ENCODE data around the gene SEPTIN5.
"Not testable (repeated sequence)": the region's sequence is repeated elsewhere in the genome, so short reads cannot be mapped to it uniquely, and the experiment has no call there.

SEPTIN5 gene

DNA sequence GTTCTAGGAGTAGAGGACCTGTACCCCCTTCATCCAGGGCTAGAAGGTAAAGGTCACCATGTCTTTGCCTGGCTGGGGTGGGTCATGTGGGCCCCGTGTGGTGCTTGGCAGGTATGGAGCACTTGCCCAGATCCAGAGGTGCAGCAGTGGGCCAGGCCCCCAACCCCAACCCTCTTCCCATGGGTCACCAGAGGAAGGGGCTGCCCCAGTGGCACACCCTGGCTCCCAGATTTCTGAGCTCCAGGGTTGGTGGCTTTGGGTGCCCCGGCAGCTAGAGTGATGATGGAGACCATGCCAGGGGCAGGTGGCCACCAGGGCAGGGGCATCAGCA is 6.7 kb downstream of the SEPTIN5 start:
- no peak for DNase-seq

DNA sequence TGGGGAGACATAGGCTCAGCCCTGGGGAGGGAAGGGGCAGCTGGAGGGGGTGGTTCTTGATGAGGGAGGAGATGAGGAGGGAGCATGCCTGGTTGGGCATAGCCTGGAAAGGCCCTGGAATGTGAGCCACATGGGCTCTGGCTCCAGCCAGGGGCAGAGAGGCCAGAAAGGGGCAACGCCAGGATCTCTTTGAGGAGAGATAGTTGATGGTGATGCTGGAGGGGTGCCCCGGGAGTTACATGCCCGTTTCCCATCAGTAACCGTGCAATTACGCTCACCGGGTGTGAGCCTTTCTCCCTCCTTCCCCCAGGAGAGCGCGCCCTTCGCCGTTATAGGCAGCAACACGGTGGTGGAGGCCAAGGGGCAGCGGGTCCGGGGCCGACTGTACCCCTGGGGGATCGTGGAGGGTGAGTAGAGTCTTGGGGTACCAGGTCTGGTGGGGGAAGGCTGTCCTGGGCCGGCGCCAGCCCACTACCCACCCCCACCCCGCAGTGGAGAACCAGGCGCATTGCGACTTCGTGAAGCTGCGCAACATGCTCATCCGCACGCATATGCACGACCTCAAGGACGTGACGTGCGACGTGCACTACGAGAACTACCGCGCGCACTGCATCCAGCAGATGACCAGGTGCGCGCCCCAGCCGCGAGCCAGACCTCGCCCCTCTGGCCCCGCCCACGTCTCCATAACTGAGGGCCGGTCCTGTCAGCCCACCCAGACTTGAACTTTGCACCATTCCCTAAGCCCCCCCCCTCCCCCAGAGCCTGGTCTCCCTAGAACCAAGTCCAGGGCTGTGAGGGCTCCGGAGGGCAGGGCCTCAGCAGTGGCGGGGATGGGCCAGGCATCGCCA is 7.3 kb downstream of the SEPTIN5 start:
- DNase-seq: no peak

DNA sequence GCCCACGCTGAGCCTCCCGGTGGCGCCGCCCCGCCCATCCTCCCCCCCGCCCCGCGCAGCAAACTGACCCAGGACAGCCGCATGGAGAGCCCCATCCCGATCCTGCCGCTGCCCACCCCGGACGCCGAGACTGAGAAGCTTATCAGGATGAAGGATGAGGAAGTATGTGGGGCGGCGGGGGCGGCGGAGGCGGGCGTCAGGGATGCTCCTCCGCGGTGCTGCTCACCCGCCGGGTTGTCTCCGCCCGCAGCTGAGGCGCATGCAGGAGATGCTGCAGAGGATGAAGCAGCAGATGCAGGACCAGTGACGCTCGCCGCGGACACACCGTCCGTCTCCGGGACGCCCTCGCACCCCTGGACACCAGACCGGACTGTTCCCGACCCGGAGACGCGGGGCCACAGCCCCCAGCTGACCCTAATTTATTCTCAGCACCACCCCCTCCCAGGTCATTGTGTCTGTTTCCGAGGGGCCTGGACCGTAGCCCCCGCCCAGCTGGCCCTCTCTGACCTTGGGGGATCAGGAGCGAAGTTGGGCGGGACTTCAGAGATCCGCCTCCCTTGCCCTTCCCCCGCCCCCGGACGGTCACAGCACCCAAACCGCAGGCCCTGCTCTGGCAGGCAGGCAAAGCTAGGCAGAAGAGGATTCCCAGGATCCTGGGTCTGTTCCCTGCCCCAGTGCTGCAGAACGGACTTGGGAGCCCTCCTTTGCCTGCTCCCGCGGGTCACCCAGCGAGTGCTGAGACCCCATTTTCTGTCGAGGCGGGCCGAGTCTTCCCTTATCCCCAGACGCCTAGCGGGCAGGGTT is 8.1 kb downstream of the SEPTIN5 start:
- no peak for DNase-seq

DNA sequence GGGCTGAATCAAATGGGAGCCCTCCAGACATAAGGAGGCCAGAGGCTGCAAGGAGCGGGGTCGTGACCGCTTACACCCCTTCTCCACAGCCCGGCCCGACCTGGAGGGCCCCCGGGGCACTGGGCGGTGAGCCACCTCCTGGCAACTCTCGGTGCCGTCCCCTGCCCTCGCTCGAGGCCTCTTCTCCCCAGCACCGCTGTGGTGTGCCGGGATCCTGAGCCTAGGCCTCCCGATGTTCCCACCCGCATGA is 8.6 kb downstream of the SEPTIN5 start:
- DNase-seq: no peak

DNA sequence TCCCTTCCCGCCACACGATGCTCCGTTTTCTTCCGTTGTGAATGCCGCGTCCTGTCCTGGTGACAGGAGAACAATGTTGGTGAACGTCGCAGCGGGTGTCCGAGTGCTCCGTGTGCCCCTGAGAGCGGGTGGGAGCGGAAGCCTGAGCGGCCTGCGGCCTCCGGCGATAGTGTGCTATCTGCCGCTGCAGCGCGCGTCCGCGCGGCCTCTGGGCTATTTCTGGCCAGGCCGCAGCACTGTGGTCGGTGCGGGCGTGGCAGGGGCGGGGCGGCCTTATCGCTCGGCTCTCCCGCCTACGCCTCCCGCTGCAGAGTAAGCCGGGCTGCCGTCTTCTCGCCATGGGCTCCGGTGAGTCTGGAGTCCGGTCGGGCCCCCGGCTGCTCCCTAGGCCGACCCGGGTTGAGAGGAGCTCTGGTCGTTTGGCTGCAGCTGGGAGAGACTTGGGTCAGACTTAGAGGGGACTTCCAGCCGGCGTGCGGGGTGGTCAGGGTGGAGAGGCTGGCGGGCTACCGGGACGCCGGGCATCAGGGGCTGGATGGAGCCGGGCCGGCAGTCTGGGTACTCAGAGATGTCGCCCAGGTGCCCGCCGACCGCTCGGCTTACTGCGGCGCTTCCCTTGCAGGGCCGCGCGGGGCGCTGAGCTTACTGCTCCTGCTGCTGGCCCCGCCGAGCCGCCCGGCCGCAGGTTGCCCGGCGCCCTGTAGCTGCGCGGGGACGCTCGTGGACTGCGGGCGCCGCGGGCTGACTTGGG is 9.1 kb downstream of the SEPTIN5 start, which contains the start of gene GP1BB:
Gene GP1BB, plus strand, starts transcription at position 308 of the 751 bp plus-strand sequence. Its CDS starts 31 bp downstream, at position 339.
- no peak for DNase-seq

DNA sequence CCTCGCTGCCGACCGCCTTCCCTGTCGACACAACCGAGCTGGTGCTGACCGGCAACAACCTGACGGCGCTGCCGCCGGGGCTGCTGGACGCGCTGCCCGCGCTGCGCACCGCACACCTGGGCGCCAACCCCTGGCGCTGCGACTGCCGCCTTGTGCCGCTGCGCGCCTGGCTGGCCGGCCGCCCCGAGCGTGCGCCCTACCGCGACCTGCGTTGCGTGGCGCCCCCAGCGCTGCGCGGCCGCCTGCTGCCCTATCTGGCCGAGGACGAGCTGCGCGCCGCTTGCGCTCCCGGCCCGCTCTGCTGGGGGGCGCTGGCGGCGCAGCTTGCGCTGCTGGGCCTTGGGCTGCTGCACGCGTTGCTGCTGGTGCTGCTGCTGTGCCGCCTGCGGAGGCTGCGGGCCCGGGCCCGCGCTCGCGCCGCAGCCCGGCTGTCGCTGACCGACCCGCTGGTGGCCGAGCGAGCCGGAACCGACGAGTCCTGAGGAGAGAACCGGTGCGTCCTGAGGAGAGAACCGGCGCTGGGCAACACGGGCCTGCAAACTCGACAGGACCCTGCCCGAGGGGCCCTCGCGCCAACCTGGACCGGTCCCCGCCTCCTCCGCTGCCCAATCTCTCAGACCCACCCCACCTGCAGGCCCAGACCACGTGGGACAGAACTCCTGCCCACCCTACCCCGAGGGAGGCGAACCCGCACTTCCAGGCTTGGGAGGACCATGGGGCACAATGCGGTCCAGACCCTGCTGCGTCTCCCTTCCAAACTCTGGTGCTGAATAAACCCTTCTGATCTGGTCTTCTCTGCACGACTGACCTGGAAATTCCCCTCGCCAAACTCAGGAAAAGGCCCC is 9.9 kb downstream of the SEPTIN5 start:
- DNase-seq: no peak

DNA sequence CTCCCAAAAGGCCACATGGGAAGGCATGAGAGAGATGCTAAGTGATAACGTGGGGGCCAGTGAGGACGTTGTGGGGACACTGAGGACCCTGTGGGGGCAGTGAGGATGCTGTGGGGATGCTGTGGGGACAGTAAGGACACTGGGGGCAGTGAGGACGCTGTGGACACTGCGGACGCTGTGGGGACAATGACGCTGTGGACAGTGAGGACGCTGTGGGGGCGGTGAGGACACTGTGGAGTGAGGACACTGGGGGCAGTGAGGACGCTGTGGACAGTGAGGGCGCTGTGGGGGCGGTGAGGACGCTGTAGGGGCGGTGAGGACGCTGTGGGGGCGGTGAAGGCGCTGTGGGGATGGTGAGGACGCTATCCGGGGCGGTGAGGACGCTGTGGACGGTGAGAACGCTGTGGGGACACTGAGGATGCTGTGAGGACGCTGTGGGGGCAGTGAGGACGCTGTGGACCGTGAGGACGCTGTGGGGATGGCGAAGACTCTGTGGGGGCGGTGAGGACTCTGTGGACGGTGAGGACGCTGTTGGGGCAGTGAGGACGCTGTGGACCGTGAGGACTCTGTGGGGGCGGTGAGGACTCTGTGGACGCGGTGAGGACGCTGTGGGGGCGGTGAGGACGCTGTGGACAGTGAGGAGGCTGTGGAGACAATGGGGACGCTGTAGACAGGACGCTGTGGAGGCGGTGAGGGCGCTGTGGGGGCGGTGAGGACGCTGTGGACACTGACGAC is 10.8 kb downstream of the SEPTIN5 start:
- DNase-seq: no peak

DNA sequence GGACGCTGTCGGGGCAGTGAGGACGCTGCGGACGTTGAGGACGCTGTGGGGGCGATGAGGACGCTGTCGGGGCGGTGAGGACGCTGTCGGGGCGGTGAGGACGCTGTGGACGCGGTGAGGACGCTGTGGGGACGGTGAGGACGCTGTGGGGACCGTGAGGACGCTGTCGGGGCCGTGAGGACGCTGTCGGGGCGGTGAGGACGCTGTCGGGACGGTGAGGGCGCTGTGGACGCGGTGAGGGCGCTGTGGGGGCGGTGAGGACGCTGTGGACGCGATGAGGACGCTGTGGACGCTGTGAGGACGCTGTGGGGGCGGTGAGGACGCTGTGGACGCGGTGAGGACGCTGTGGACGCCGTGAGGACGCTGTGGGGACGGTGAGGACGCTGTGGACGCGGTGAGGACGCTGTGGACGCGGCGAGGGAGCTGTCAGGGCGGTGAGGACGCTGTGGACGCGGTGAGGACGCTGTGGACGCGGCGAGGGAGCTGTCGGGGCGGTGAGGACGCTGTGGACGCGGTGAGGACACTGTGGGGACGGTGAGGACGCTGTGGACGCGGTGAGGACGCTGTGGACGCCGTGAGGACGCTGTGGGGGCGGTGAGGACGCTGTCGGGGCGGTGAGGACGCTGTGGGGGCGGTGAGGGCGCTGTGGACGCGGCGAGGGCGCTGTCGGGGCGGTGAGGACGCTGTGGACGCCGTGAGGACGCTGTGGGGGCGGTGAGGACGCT is 11.9 kb downstream of the SEPTIN5 start:
- DNase-seq: not testable (repeated sequence)

DNA sequence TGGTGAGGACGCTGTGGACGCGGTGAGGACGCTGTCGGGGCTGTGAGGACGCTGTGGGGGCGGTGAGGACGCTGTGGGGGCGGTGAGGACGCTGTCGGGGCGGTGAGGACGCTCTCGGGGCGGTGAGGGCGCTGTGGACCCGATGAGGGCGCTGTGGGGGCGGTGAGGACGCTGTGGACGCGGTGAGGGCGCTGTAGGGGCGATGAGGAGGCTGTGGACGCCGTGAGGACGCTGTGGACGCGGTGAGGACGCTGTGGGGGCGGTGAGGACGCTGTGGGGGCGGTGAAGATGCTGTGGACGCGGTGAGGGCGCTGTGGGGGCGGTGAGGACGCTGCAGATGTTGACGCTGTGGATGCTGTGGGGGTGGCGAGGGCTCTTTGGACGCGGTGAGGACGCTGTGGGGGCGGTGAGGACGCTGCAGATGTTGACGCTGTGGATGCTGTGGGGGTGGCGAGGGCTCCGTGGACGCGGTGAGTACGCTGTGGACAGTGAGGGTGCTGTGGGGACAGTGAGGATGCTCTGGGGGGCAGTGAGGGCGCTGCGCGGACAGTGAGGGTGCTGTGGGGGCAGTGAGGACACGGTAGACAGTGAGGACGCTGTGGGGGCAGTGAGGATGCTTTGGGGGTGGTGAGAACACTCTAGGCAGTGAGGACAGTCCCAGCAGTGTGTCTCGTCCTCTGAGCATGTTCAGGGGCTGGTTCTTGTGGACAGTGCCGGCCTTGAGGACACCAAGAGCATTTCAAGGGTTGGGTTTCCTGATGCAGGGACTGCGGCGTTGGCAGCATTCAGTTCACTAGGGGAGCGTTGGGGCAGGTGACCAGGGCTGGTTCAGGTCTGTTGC is 13.2 kb downstream of the SEPTIN5 start:
- no peak for DNase-seq

DNA sequence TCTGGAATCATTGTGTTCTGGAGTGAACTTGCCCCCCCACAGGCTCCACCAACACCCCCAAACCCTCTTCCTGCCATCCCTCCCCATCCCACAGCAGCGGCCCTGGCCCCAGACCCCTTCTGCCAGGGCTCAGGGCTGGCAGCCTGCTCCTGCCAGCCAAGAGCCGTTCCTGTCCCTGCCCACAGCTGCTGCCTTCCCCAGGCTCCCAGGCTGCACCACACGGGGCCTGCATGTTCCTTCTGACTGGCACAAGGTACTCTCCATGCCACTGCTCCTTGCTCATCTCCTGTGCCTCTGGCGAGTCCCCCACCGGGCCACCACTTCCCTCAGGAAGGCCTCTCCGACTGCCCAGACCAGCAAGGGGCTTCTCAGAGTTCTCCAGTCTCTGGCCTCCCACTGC is 14.0 kb downstream of the SEPTIN5 start:
- DNase-seq: no peak

DNA sequence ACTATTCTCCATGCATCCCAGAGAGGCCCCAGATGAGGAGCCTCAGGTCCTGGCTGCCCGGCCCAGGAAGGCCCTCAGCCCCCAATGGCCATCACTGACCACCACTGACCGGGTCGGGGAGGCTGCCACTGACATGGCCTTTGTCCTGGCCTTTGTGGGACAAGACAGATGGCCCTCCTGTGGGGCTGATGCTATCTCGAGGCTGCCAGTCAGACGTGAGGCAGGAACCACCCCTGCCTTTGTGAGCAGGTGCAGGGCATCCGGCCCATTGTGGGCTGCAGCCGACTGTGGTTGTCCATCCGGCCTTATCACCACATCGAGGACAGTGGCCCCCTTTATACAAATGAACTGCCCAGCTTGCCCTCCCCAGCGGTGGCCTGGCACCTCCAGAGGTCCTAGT is 14.5 kb downstream of the SEPTIN5 start:
- no peak for DNase-seq

DNA sequence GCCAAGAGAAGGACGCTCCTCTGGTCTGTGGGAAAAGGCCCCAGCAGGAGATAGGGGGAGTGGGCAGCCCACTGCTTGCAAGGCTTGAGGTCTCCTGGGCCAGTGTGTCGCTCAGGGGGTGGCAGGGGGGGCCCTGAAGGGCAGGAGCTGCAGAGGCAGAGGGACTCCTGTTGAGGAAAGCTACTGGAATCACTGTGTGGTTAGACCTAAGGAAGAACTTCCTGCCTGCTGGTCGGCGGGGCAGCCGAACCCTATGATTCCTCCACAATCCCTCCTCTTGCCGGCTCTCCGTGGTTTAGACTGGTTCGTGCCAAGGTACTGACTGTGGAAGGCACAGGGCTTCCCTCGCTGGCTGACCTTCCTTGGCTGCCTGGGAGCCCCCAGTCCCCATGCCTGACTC is 15.2 kb downstream of the SEPTIN5 start:
- DNase-seq: no peak

DNA sequence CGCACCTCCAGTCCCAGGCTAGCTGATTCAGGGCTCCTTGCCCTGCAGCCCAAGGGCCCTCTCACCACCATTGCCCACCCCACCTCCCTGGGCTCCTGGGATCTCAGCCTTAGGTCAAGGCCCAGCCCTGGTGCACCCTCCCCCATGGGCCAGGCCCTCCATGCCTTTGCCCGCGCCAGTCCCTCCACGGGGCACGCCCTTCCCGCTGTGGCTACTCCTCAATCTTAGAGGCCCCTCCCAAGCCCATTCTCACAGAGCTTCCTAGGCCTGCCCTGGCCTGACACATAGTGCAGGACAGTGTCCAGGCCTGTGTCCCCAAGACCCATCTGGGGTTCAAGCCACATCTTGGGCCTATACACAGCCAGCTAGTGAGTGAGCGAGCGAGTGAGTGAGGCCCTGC is 15.9 kb downstream of the SEPTIN5 start:
- DNase-seq: no peak

DNA sequence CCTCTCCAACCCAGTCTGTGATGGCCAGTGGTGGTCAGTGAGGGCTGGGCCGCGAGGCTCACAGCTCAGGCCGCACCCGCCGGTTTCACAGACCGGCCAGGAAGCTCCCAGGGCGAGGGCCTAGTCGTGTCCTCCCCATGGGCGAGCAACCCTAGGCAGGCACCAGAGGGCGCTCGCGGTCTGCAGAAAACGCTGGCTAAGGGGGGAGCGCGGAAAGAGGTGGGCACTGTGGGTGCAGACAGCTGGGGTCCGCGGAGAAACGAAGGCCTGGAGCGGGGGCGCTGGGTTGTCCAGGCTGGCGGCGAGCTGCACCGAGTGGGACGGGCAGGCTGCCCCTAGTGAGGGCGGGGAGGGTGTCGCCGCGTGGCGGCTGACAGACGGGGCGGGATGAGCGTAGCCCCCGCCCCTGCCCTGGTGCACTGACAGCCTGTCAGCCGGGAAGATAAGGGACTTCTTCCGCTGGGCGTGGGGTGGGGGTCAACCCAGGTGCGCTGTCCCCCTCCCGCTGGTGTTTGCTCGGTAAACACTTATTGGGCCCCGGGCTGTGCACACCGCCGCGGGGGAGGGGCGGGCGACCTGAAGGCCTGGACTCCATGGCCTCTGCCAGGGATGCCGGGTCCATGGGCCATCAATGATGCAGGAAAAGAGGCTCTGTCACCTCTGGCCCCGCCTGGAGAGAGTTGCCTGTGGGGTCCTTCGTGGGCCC is 16.5 kb downstream of the SEPTIN5 start:
- DNase-seq: peak; percentile 71

DNA sequence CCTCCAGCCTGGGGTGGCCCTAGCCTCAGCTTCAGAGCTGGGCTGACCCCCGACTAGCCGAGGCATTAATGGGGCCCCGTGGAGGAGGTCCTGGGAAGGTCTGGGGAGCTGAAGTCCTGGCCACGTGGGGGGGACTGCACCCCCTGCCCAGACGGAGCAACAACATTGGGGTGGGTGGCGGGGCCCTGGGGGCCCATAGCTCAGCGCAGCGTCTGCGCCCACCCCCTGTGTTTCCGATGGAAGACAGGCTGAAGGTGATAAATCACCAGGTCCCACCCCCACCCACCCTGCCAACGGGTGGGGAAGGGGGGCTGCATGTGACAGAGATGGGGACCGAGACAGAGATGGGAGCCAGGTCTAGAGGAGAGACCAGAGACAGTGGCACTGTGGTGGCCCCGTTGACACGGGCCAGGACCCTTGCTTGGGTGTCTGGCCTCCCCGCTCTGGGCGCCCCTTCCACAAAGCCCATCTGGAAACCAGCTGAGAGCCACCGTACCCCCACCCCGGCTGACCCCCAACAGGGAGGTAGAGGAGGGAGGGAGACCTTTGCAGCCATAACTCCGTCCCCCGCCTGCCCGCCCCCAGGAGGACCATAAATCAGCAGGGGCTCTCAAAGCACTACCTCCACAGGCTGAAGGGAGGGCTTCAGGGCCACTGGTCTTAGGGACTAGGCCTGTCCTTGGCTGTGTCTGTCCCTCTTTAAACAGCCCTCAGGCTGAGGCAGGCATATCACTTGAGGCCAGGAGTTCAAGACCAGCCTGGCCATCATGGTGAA is 17.2 kb downstream of the SEPTIN5 start:
- DNase-seq: no peak

DNA sequence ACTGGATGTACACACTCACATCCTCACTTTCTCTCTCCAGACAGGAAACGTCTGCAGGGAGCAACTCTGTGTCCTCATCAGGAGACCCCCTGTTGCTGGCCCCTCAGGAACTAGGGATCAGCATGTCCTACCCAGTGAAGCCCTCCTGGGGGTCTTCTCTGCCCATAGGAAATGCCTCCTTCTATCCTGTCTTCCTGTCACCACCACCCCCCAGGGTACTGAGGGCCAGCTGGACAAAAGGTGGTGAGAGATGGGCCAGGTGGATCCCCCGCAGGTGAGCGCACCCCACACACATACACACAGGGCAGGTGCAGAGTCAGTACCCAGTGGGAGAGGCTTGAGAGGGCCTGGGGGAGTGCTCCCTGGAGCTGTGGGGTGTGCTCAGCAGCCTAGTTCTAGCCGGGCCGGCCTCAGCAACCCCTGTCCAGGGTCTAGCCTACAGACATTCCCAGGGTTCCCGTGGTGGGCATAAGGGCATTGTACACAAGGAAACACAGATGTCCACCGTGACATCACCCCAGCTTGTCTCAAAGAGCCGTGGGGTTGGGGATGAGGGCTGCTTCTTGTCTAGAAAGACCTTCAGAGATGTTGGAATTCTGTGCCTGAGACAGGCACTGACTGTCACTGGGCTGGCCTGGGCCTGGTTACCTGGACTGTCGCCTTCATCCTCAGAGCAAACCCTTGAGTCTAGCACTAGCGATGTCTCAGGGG is 18.3 kb downstream of the SEPTIN5 start:
- DNase-seq: no peak

DNA sequence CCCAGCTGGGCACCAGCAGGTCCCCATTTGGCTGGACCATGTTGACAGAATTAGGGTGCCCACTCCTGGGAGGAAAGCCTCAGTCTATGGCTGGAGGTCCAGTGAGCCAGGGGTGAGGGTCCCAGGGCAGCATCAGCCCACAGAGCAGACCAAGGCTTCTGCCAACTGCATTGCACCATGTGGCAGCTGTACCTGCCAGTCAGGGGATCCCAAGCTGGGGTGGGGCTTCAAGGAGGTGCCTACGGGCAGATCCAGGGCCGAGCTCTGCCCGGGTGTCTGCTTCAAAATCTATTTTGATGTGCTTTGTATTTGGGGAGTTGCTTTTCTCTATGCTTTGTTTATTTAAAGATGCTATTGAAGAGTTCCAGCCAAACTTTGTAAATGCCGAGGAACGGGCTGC is 19.5 kb downstream of the SEPTIN5 start:
- no peak for DNase-seq

DNA sequence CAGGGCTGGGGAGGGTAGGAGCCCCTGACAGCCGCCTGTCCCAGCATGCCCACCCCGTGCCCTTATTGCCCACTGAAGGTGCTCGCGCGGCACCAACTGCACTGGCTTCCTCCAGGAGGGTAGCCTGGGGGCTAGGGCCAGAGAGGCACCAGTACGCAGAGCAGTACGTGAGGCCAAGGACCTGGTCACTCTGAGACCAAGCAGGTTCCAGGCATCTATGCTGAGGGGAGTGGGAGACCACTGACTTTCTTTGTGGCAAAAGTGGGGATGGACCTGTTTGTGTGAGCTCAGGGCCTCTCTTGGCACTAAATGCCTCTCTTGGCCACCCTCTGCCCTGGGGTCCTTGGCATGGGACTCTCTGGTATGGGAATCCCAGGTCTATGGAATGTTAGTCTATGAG is 19.9 kb downstream of the SEPTIN5 start:
- no peak for DNase-seq

All from fibroblast of skin of right quadriceps (primary cell).